Hematopoietic multipotent progenitor cell treated with erythropoietin and hydrocortisone succinate and interleukin-3 and kit ligand, for 4 days (in vitro differentiated cells): ENCODE data around the gene TMEFF2.

ENCODE experiments used
- DNase-seq: peaks from one replicate; pipeline ENCODE4 v3.0.0-alpha.2; 2015

The TMEFF2 gene, protein sequence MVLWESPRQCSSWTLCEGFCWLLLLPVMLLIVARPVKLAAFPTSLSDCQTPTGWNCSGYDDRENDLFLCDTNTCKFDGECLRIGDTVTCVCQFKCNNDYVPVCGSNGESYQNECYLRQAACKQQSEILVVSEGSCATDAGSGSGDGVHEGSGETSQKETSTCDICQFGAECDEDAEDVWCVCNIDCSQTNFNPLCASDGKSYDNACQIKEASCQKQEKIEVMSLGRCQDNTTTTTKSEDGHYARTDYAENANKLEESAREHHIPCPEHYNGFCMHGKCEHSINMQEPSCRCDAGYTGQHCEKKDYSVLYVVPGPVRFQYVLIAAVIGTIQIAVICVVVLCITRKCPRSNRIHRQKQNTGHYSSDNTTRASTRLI

DNA sequence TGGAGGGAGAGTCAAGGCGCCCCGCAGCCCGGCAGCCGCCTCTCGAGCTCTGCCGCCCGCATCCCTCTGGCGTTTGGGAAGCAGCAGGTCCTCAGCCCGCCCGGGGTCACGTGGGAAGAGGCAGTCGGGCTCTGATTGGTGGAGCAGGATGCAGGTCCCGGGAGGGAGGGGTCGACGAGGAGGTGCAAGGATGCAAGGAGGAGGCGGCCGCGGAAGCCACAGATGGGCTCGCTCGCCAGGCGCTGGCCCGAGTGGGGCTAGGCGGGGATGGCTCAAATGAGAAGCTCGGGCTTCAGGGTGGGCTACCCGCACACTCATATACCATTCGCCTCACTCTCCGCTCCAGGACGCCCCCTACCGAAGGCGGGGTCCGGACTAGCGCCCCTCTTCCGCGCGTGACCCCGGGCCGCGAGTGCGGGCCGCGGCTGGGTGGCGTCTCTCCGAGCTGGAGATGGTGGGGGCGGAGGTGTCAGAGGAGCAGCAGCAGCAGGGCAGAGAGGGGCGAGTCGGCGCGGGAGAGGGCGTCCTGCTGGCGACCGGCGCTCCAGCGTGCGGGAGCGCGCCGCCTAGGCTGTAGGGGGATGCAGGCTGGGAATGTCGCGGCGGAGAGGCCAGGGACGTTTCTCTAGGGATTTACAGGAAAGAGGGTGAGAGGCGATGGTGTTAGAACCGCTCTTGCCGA lies at the start of gene TMEFF2:
TMEFF2 (minus strand) TSS at position 68 of the 682 bp plus-strand sequence. CDS start 409 bp downstream, outside the sequence.
- peak; percentile 59 for DNase-seq

- no peak for DNase-seq
These were observed 48.8 kb upstream of the TMEFF2 start for GRCh38 chr2:192243488-192243887.

GRCh38 chr2:192236136-192236535 lies 41.4 kb upstream of the TMEFF2 start:
- no peak for DNase-seq

- DNase-seq: no peak
These were observed 36.2 kb upstream of the TMEFF2 start for GRCh38 chr2:192230889-192231453.

GRCh38 chr2:192228685-192229084 lies 34.0 kb upstream of the TMEFF2 start:
- no peak for DNase-seq

GRCh38 chr2:192218970-192219369 lies 24.2 kb upstream of the TMEFF2 start:
- no peak for DNase-seq

- DNase-seq: no peak
These were observed 23.6 kb upstream of the TMEFF2 start for GRCh38 chr2:192218377-192218776.

DNA sequence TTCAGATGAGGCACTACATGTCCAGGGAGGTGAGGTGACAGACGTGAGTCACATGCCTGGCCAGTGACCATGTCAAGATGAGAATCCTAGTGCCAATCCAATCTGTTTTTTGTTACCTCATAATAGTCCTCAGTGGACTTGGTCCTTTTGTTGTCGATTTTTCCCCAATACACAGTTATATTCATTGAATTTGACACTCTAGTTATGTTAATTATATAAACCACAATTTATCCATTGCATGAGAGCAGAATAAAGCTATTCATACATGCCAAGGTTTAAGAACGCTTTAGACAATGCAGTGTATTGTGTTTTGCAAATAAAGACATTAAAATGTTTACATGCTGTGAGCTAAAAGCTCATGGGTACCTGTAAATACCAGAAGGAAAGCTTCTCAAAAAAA lies 21.6 kb upstream of the TMEFF2 start:
- no peak for DNase-seq

GRCh38 chr2:192215096-192215877 lies 20.6 kb upstream of the TMEFF2 start:
- DNase-seq: no peak

GRCh38 chr2:192208848-192209247 lies 14.1 kb upstream of the TMEFF2 start:
- DNase-seq: no peak

DNA sequence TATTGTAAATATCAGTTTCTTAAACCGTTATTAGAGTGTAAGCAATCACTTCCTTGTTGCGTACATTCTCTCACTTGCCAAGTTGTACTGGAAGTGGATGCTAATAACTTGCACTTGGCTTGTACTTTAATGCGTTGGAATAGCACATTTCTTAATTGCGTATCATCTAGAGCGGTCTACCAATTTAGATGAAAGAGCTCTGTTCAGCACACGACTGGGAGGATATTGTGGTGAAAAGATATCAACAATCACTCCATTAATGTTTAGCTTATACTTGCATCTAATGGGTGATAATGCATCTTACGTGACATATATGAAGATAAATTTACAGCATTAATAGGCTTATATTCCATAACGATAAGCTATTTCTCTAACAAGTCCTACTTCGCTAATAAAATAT lies 11.7 kb upstream of the TMEFF2 start:
- no peak for DNase-seq

- DNase-seq: no peak
These were observed 9.1 kb upstream of the TMEFF2 start for GRCh38 chr2:192203876-192204275.

- no peak for DNase-seq
These were observed 7.6 kb upstream of the TMEFF2 start for GRCh38 chr2:192202373-192202772.

DNA sequence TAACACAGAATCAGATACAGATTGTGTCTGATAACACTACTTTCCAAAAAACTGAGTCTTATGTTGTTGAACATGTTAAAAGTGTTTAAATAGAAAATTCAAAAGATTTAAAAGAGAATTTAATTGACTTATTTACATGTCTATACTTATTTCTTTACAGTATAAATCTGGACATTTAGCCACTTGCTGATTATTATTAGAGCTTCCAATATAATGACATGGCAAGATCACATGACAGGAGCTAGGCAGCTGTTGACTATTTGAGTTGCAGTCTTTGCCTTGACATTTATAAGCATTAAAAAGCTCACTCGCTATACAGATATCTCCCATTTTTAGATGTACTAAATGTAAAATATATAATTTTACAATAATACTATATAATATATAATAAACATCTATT lies 6.4 kb upstream of the TMEFF2 start:
- no peak for DNase-seq

DNA sequence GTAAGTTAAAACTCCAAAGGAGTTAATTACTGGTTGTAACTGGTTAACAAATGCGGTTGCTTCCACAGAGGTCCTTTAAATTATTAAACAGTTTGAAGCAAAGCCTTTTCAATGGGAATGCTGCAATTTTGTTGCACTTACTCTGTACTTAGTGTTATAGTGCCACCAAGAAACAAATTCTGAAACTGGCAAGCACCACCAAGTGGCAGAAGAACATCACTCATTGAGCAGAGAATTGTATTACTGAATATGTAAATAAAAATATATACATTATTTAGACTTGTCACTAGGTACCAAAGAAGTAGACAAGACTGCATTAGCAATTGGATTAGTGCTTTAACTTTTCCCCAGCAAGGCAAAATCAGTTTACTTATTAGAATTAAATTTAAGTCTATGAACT lies 2.6 kb upstream of the TMEFF2 start:
- peak; percentile 42 for DNase-seq

- DNase-seq: peak; percentile 22
These were observed 1.9 kb upstream of the TMEFF2 start for GRCh38 chr2:192196421-192197194.

- peak; percentile 21 for DNase-seq
These were observed 1.1 kb upstream of the TMEFF2 start for GRCh38 chr2:192195548-192196418.

GRCh38 chr2:192194265-192194865 lies 368 bp downstream of the TMEFF2 start:
- DNase-seq: peak; percentile 47

DNA sequence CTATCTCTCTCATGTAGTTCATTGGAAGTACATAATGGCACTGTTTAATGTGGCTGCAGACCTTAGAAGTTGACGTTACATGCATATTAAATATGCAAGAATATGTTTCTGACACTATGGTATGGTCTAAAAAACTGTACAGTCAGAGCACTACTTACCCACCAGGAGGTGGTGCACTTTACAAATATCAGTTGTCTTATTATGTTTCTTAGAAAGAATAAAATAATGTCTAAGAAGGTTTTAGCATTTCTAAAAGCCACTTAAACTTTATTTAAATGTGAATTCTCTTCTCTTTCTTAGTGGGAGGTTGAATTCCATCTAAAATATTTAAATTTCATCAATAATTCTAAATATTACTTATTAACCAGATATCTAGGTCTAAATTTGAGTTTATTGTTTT lies 4.3 kb downstream of the TMEFF2 start:
- DNase-seq: peak; percentile 69

DNA sequence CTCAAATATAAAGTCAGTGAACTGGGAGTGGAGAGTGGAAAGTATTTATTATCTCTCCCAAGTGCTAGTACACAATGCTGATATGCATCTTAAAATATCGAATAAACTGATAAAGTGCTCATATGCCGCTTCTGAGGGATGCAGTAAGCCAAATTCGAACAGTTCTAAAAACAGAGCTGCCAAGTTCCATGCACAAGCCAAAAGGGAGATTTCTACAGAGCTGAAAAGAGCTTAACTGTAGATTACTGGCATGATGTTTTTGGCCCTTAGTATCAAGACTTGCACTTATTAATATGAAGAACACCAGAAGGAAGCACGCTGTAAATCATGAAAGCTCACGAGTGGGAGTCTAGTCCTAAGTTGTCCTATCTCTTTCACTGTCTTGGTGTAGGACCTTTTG lies 7.9 kb downstream of the TMEFF2 start:
- no peak for DNase-seq

- no peak for DNase-seq
These were observed 10.4 kb downstream of the TMEFF2 start for GRCh38 chr2:192184349-192184748.
